OCI-M2 (cell line): ENCODE results near the gene TSPYL4.

ENCODE experiments used
- DNase-seq: peaks from one replicate; lab custom pipeline; 2025; ENCODE audit not compliant: unreplicated experiment; lab: John Stamatoyannopoulos, UW

TSPYL4 gene

DNA sequence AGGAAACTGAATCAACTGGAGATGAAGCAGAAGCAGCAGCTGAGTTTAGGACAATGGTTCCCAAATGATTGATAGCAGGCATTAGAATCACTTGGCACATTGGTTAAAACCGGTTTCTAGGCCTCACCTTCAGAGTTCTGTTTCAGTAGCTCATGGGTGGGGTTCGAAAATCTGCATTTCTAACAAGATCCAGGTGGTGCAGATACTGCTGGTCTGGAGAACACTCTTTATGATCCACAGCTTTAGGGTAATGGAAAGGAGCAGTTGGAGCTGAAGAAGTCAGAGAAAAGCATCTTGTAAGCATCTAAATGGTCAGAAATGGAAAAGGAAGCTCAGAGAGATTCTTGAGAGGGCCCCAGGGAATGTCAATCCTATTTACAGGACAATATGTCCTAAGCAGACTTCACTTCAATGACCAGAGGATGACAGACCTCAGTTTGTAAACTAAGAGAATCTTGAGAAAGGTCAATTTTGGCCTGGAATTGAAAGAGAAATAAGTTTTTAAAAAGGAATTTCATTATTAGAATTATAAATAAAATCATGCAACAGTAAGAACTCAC lies 17.4 kb upstream of the TSPYL4 start:
- DNase-seq, result no peak

- DNase-seq, result no peak
Observed at GRCh38 chr6:116268589-116269293, 14.9 kb upstream of the TSPYL4 start.

GRCh38 chr6:116267836-116268588 lies 14.1 kb upstream of the TSPYL4 start:
- DNase-seq, result no peak

- no peak for DNase-seq
Observed at GRCh38 chr6:116266803-116267202, 12.9 kb upstream of the TSPYL4 start.

DNA sequence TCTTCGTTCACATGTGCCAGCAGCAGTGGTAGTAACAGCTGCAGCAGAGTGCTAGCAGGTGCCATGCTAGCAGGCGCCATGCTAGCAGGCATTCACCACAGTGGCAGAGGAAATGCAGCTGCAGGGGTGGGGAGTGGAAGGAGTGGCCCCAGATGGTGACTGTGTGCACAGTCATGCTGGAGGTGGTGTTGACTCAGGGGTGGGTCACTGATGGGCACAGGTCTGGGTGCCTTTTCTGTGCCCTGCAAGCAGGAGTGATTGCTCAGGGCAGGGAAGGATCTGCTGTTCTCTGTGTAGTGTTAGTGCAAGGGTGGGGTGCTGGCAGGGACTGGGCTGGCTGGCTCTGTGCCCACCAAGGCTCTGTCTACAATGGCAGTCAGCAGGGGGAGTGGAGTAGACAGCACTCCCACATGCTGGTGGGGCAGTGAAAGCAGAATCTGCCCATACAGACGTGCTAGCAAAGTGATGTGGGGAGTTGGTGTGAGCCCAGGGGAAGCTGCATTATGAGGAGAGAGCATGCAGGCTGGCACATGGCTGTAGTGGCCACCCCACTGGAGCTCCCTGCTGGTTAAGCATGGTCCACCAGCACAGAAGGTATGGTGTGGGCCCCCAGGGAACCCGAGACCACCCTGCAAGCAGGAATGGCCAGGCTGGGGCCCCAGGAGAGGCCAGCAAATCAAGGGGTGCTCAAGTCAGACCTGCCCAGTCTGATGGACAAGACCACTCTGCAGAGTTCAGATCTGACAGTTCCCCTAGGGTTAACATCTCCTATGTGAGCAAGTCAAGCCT lies 11.4 kb upstream of the TSPYL4 start:
- no peak for DNase-seq

DNA sequence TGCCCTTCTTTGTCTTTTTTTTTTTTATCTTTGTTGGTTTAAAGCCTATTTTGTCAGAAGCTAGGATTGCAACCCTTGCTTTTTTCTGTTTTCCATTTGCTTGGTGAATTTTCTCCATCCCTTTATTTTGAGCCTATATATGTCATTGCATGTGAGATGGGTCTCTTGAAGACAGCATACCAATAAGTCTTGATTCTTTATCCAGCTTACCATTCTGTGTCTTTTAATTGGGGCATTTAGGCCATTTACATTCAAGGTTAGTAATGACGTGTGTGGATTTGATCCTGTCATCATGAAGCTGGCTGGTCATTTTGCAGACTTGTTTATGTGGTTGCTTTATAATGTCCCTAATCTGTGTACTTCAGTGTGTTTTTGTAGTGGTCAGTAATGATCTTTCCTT lies 9.5 kb upstream of the TSPYL4 start:
- DNase-seq, result no peak

GRCh38 chr6:116258520-116258919 lies 4.6 kb upstream of the TSPYL4 start:
- DNase-seq, result no peak

- no peak for DNase-seq
Observed at GRCh38 chr6:116256694-116257093, 2.8 kb upstream of the TSPYL4 start.

DNA sequence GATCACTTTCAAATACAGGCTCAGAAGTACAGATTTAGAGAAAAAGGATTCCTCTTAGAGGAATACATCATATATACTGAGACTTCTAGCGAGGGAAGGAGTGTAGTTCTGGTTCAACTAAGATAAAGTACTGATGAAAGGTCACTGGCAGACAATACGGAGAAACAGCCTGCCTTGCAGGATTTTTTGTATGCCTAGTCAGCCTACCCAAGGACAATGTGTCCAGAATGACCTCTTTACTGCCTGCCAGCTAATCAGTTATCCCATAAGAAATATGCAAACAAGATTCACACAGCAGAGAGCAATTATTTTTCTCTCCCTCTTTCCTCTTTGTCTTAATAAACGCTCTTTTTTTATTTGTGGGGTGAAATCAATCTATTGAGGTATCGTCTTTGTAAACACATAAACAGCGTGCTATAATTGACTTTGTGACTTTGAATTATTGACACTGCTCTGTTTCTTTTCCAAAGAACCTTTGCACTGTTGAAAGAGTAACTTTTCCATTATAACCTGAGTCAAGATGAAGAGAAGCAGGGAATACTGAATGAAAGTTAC lies 1.4 kb upstream of the TSPYL4 start:
- no peak for DNase-seq

DNA sequence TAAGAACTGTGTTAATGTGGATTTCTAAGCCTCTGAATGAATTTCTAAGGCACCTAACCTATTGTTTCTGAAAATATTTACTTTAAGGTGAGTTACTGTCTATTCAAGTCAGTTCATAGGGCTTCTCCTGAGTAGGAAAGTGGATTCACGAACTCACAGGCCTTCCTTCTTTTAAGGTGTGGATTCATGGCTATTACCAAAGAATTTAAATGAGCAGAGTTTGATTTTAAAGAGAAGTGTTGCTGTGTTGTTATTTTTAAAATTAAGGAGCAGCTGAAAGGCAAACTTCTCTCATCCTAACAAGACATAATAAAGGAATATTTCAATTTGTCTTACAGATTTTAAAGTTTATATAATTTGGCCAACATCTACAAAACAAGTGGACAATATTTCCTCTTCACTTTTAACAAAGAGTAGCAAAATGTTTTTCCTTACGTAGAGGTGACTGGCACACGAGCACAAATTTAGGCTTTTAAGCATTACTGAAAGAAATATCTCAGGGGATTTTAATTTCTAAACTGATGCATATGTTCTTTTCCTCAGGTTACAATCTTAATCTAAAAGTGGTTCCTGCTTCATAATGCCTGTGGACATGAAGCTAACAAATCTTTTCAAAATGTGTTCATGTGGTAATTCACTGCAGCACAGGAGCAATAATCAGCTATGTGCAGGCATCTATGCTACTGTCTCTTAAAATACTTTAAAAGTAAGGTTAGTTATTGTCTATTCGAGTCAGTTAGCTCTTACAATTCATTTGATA lies 602 bp upstream of the TSPYL4 start:
- no peak for DNase-seq

DNA sequence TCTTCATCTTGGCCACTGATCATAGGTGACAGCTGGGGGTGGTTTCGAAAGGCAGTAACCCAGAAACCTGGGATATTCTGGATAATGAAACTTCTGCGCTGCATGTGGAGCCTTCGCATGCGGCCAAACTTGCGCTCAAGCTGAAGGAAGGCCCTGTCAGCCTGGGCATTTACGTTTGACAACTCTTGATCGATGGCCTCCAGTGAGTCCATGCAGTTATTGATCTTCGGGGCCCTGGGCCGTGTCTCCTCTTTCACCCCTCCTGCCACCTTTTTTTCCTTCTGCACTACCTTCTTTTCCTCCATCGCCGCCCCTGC lies 729 bp downstream of the TSPYL4 start:
- DNase-seq, result no peak

DNA sequence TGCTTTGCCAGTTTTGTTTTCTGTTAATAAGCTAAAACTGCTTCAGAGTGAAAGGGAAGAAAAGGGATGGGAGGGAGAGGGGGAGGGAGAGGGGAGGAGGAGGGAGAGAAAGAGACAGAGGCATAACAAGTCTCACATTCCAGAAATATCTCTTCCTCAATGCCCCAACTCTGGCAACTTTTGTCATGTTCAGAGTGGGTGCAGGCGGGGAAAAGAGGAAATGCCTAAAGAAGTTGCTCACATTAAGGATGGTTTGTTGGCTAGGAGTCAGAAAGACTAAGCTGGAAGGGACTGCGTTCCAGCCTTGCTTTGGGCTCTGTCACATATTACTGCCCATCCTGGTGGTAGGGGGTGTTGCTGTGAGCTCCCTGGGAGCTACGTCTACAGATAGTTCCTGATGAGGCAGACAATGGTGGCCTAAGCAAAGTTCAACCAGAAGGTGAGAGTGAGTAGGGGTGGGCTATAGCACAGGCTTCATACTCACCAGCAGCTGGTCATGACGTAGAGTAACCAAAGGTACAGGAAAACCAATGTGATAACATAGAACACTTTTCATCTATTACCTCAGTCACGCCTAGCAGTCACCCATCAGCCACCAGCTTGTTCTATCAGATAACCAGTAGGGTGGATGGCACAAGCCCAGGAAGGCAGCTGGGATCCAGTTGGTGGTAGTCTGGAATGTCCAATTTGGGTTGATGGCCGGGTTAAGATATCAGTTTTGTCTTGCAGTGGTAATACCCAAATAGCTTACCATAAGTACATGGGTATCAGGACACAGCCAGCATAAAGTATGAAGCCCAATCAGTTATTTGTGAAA lies 2.1 kb downstream of the TSPYL4 start:
- no peak for DNase-seq

GRCh38 chr6:116248577-116248976 lies 5.3 kb downstream of the TSPYL4 start:
- no peak for DNase-seq

DNA sequence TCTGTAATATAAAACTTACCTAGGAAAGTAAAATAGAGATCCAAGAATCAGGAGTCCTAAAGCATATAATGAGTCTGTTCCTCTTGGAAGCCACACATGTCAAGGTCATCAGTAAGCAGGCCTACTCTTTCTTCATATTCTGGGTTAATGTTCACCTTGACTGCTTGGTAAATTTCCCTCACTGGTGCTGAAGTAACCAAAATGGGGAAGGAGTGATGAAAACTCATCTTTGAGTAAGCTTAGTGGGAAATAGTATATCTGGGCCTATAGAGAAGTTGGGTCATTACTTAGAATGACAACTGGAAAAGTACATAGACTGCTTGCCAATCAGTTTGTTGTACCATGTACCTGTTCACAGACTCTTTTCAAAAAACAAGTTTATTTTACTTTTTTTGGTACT lies 6.6 kb downstream of the TSPYL4 start:
- DNase-seq, result no peak

DNA sequence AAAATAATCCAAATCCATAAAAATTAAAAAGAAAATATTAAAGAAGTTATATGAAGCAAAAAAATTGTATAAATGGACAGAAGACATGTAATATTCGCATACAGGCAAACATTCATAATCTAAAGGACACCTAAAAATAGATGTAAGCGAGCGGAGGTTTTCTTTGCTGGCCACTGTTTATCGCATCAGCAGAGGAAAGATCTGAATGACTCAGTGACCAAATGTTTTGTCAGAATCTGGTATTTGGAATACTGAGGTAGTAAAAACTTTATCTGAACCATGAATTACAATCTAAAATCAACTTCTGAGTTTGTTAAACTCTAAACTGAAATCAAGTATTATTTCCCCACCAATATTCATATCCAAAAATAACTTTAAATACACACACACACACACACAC lies 7.8 kb downstream of the TSPYL4 start:
- DNase-seq, result no peak

DNA sequence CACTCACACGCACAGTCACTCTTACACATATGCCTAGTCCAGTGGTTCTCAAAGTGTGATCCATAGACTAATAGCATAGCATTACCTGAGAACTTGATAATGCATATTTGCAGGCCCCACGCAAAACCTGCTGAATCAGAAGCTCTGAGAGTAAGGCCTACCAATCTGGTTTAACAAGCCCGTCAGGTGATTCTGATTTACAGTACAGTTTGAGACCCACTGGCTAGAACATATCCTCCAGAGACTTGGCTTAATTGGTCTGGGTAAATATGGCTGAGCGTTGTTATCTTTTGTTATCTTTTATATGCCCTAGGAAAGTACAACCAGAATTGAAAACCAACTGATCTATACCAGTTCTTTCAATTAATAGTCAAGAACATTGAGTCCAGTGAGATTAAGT lies 9.6 kb downstream of the TSPYL4 start:
- DNase-seq, result no peak

DNA sequence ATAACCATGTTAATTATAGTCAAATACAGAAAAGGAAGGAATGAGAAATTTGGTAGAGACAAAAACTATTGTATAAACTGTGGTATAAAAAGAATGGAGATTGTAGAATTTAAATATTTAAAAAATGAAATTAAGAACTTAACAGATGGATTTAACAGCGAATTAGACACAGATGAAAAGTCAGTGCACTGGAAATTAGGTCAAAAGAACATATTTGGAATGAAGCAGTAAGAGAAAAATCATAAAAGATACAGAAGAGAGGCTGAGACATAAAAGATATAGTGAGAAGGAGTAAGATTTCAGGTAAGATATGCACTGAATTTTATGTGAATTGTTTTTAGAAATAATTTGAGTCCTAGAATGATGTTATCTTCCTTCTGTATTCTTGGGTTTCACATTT lies 14.0 kb downstream of the TSPYL4 start:
- DNase-seq, result no peak

DNA sequence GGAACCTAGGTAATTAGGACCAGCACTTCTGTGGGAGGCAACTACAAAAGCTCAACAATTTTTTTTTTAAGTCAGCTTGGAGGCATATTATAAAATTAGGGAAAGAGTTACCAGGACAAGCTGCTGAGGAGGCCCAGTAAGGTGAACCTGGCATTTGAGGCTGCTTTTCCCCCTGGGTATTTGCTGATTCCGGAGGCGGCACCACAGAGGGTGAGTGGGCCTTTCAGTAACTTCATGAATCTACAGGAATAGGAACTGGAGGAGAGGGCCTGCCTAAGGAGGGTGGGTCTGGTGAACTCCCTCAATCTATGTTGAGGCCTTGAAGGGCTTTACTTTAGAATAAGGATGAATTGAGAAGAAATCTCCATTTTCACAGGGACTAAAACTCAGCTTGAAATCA lies 14.6 kb downstream of the TSPYL4 start:
- DNase-seq, result no peak

DNA sequence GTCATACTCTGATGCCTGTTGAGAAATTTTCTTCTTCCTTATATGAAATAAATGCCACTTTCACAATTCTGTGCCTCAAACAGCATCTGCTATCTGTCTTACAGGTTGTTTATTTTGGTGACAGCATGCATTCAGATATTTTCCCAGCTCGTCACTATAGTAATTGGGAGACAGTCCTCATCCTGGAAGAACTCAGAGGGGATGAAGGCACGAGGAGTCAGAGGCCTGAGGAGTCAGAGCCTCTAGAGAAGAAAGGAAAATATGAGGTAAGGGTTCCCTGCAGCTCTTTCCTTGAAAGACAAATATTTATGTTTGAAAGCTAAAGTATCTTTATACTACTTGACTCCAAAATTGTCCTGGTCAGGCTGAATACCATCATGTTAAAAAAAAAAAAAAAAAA lies 15.8 kb downstream of the TSPYL4 start:
- DNase-seq, result no peak

GRCh38 chr6:116234689-116235088 lies 19.2 kb downstream of the TSPYL4 start:
- DNase-seq, result no peak
